Left ventricle myocardium inferior (tissue), 1 donor: Measurements from ENCODE around the gene HTR3A. TPM values are rescaled to one million over a fixed set of nuclear protein-coding genes. Genes with fewer than 3 reads are reported as not detected.
"Not testable (repeated sequence)": the region's sequence is repeated elsewhere in the genome, so short reads cannot be mapped to it uniquely, and the experiment has no call there.

Experiments
- DNase-seq: peaks from one replicate; pipeline ENCODE4 v3.0.0-alpha.2; 2020
- H3K27ac ChIP-seq: fragments of 200-600 bp; replicated peaks from 2 replicates; pipeline ENCODE4 v1.8.0; 2021
- H3K27me3 ChIP-seq: fragments of 200-600 bp; 2 replicates; pipeline ENCODE4 v1.8.0; 2021; ENCODE audit warnings: low read depth
- H3K36me3 ChIP-seq: fragments of 200-600 bp; 2 replicates; pipeline ENCODE4 v1.8.0; 2021
- H3K4me1 ChIP-seq: fragments of 200-600 bp; 2 replicates; pipeline ENCODE4 v1.8.0; 2021
- H3K4me3 ChIP-seq: fragments of 200-600 bp; 2 replicates; pipeline ENCODE4 v1.8.0; 2021; ENCODE audit warnings: mild to moderate bottlenecking, moderate library complexity
- H3K9me3 ChIP-seq: fragments of 200-600 bp; replicated peaks from 2 replicates; pipeline ENCODE4 v1.8.0; 2021
- intact Hi-C: fragments of 100-400 bp; cut with micrococcal nuclease; formaldehyde crosslinking; loops from one replicate; pipeline ENCODE4 v1.11.0; 2022
- long read RNA-seq: library from polyadenylated mRNA; unstranded; transcript quantifications from one replicate; pipeline ENCODE4 v2.0.0, GENCODE V29; 2021
- total RNA-seq: library from RNA; stranded (reverse); fragmentation: NEBNext Ultra II Directional; extraction: Animal tissue kit (Norgen Biotek cat#: 25700); gene quantifications from one replicate; pipeline ENCODE4 v1.2.1, GENCODE V29; 2021
- TF ChIP-seq, protein P1 (sequence below): fragments of 200-600 bp; IDR thresholded peaks from 2 replicates; pipeline ENCODE4 v1.8.0; 2021; ENCODE audit warnings: antibody characterized with exemption, mild to moderate bottlenecking, borderline replicate concordance
- donor health status: DM: no; HTN: yes; CAD: no; lungs with severe emphysema.

HTR3A gene
- not detected for total RNA-seq
- long read RNA-seq: 0 reads

DNA sequence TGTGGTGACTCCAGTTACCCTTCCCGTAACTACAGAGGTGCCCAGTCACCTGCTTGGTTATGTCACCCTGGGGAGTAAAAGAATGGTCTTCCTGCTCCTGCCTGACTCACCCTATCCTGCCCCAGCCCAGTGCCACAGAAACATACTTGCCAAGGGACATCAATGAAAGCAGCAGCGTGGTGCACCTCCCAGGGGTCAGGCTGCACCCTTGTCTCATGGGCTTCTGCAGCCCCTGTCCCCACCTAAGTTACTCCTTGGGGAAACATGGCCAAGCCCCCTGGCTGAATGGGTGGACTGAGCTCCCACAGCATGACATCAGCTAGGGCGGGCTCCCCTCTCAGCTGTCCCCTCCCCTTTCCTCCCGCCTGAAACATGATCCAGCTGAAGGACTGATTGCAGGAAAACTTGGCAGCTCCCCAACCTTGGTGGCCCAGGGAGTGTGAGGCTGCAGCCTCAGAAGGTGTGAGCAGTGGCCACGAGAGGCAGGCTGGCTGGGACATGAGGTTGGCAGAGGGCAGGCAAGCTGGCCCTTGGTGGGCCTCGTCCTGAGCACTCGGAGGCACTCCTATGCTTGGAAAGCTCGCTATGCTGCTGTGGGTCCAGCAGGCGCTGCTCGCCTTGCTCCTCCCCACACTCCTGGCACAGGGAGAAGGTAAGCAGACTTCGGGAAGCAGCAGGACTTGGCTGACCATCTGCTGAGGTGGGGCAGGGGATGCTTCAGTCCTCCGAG, at the start of gene HTR3A:
TSS of gene HTR3A (plus strand) at position 368 of the 730 bp plus-strand sequence. CDS start at position 586, 218 bp downstream.
- Histone ChIP-seq H3K9me3 (no peaks in the 10 kb centered on the region), H3K36me3 (no peaks in the 10 kb centered on the region), H3K4me1 (peaks cover 12% of the 10 kb centered on the region), H3K4me3 (no peak within 1 kb of the TSS), H3K27ac (no peak within 1 kb of the TSS), H3K27me3 (peaks cover 56% of the 10 kb centered on the region)
- intact Hi-C loops: no loop called here
- TF ChIP-seq, protein P1, sequence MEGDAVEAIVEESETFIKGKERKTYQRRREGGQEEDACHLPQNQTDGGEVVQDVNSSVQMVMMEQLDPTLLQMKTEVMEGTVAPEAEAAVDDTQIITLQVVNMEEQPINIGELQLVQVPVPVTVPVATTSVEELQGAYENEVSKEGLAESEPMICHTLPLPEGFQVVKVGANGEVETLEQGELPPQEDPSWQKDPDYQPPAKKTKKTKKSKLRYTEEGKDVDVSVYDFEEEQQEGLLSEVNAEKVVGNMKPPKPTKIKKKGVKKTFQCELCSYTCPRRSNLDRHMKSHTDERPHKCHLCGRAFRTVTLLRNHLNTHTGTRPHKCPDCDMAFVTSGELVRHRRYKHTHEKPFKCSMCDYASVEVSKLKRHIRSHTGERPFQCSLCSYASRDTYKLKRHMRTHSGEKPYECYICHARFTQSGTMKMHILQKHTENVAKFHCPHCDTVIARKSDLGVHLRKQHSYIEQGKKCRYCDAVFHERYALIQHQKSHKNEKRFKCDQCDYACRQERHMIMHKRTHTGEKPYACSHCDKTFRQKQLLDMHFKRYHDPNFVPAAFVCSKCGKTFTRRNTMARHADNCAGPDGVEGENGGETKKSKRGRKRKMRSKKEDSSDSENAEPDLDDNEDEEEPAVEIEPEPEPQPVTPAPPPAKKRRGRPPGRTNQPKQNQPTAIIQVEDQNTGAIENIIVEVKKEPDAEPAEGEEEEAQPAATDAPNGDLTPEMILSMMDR: no peak
- peak; percentile 65 for DNase-seq

DNA sequence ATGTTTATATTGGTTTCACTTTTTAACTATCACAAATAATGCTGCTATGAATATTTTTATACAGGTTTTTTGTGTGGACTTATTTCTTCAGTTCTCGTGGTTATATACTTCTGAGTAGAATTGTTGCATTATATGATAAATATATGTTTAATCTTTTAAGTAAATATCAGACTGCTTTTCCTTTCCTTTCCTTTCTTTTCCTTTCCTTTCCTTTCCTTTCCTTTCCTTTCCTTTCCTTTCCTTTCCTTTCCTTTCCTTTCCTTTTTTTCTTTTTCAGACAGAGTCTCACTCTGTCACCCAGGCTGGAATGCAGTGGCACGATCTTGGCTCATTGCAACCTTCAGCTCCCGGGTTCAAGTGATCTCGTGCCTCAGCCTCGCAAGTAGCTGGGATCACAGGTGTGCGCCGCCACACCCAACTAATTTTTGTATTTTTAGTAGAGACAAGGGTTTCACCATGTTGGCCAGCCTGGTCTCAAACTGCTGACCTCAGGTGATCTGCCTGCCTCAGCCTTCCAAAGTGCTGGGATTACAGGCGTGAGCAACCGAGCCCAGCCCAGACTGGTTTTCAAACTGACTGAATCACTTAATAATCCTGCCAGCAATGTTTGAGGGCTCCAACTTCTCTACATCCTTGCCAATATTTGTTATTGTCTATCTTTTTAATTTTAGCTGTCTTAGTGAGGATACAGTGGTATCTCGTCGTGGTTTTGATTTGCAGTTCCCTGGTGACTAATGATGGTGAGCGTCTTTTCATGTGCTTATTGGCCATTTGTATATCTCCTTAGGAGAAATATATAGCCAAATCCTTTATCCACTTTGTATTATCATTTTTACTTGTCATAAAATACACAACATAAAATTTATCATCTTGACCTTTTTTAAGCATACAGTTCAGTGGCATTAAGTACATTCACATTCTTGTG, 48.4 kb upstream of the HTR3A start:
- no peaks in the 10 kb centered on the region for H3K9me3 ChIP-seq

DNA sequence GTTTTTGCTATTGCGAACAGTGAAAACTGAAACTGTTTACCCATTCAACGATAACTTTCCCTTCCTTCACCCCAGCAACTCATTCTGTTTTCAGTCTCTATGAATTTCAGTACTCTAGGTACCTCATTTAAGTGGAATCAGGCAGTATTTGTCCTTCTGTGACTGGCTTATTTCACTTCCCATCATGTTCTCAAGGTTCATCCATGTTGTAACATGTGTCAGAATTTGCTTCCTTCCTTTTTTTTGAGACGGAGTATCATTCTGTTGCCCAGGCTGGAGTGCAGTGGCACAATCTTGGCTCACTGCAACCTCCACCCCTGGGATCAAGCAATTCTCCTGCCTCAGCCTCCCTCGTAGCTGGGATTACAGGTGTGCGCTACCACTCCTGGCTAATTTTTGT, 46.6 kb upstream of the HTR3A start:
- Histone ChIP-seq H3K36me3 (no peaks in the 10 kb centered on the region), H3K9me3 (no peaks in the 10 kb centered on the region), H3K27me3 (peaks cover 41% of the 10 kb centered on the region), H3K27ac (no peak overlapping the region), H3K4me3 (no peak overlapping the region), H3K4me1 (no peaks in the 10 kb centered on the region)
- TF ChIP-seq, protein P1: no peak
- DNase-seq: no peak
- intact Hi-C loops: no loop called here

More for the DNA sequence above, 48.4 kb upstream of the HTR3A start:
- Histone ChIP-seq H3K4me1 (no peaks in the 10 kb centered on the region), H3K4me3 (no peak overlapping the region), H3K36me3 (no peaks in the 10 kb centered on the region), H3K27me3 (peaks cover 38% of the 10 kb centered on the region), H3K27ac (no peak overlapping the region)
- no peak for DNase-seq
- TF ChIP-seq, protein P1: no peak
- intact Hi-C loops: no loop called here

DNA sequence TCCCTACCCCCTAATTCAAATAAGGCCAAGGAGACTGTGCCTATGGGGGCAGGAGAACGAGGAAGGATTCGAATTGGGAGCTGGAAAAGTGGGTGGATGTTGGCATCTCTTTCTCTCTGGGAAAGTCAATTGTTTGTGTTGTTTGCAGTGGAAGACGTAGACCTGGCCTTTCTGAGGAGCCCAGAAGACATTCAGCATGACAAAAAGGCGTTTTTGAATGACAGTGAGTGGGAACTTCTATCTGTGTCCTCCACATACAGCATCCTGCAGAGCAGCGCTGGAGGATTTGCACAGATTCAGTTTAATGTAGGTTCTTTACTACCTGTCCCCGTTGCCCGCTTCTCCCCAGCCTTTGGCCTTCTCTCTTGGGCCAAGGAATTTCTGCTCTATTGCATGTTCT, 42.1 kb upstream of the HTR3A start:
- TF ChIP-seq, protein P1: no peak
- Histone ChIP-seq H3K4me3 (no peak overlapping the region), H3K27ac (no peak overlapping the region), H3K27me3 (peaks cover 41% of the 10 kb centered on the region), H3K9me3 (no peaks in the 10 kb centered on the region), H3K36me3 (no peaks in the 10 kb centered on the region), H3K4me1 (peaks cover 6% of the 10 kb centered on the region)
- intact Hi-C loops: no loop called here
- no peak for DNase-seq

DNA sequence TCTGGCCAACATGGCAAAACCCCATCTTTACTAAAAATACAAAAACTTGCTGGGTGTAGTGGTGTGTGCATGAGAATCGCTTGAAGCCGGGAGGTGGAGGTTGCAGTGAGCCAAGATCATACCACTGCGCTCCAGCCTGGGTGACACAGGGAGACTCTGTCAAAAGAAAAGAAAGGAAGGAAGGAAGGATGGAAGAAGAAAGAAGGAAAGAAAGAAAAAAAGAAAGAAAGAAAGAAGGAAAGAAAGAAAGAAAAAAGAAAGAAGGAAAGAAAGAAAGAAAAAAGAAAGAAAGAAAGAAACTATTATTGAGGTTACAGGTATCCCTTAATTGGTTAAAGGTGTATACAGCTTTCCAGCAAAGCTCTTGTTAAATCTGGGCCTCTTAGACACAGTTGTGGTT, 40.7 kb upstream of the HTR3A start:
- H3K4me3 ChIP-seq, intact Hi-C loops, H3K4me1 ChIP-seq, H3K27ac ChIP-seq, DNase-seq, H3K9me3 ChIP-seq, H3K36me3 ChIP-seq: not testable (repeated sequence)
- H3K27me3 ChIP-seq: peaks cover 29% of the 10 kb centered on the region
